ENCODE results near the gene KCND2. TPM values are rescaled to one million over a fixed set of nuclear protein-coding genes. Genes with fewer than 3 reads are reported as not detected.

Gene KCND2
- total RNA-seq, 1 experiment from 2014 or later, result not detected

DNA sequence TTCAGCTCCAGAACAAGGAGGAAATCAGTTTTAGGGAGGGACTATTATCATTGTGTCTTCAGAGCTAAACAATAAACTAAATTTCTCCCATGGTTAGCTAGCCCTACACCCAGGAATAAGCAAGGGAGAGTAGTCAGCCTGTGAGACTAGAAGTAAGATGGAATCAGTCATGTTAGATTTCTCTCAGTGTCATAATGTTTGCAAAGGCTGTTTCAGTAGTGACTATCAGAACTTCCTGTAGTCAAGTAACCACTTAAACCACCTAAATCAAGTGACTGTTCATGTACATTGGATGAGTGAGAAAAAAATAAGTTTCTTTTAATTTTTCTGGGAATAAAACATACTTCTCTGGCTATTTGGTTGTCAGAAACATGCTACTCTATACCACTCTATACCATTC is 121.6 kb downstream of the KCND2 start:
- in situ Hi-C loops (cut with HindIII; ENCODE audit: low pct_unique_long_range_greater_than_20kb, low sequenced_read_pairs), result no loop called here
- Histone ChIP-seq H3K27ac (ENCODE audit: low read length) (no peak overlapping the region), H3K4me3 (ENCODE audit: low read depth in 2 of 2, low read length in 2 of 2) (no peak overlapping the region), H3K4me1 (ENCODE audit: control insufficient read depth, insufficient read depth, low read length) (no peaks in the 10 kb centered on the region), H3K27me3 (ENCODE audit: control insufficient read depth, insufficient read depth, low read length) (no peaks in the 10 kb centered on the region), H3K9me3 (ENCODE audit: control insufficient read depth, insufficient read depth, low read depth, low read length) (no peaks in the 10 kb centered on the region), H3K36me3 (ENCODE audit: control insufficient read depth, insufficient read depth, low read length) (no peaks in the 10 kb centered on the region)
- POLR2A ChIA-PET, result no interaction called here
- intact Hi-C loops (cut with micrococcal nuclease; ENCODE audit: unreplicated experiment), result no loop called here
- BruUV-seq (replicated peaks), result no TSS peak
- CTCF ChIA-PET, result no interaction called here
- DNase-seq (ENCODE audit: low read depth, low spot score), result no peak
- no peak for ATAC-seq
- TF ChIP-seq, protein P1, sequence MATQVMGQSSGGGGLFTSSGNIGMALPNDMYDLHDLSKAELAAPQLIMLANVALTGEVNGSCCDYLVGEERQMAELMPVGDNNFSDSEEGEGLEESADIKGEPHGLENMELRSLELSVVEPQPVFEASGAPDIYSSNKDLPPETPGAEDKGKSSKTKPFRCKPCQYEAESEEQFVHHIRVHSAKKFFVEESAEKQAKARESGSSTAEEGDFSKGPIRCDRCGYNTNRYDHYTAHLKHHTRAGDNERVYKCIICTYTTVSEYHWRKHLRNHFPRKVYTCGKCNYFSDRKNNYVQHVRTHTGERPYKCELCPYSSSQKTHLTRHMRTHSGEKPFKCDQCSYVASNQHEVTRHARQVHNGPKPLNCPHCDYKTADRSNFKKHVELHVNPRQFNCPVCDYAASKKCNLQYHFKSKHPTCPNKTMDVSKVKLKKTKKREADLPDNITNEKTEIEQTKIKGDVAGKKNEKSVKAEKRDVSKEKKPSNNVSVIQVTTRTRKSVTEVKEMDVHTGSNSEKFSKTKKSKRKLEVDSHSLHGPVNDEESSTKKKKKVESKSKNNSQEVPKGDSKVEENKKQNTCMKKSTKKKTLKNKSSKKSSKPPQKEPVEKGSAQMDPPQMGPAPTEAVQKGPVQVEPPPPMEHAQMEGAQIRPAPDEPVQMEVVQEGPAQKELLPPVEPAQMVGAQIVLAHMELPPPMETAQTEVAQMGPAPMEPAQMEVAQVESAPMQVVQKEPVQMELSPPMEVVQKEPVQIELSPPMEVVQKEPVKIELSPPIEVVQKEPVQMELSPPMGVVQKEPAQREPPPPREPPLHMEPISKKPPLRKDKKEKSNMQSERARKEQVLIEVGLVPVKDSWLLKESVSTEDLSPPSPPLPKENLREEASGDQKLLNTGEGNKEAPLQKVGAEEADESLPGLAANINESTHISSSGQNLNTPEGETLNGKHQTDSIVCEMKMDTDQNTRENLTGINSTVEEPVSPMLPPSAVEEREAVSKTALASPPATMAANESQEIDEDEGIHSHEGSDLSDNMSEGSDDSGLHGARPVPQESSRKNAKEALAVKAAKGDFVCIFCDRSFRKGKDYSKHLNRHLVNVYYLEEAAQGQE (IDR thresholded peaks at IDR 0.05; ENCODE audit: insufficient read depth in 1 of 2, low read depth in 2 of 2, low read length in 1 of 2), result no peak
- TF ChIP-seq, protein P2, sequence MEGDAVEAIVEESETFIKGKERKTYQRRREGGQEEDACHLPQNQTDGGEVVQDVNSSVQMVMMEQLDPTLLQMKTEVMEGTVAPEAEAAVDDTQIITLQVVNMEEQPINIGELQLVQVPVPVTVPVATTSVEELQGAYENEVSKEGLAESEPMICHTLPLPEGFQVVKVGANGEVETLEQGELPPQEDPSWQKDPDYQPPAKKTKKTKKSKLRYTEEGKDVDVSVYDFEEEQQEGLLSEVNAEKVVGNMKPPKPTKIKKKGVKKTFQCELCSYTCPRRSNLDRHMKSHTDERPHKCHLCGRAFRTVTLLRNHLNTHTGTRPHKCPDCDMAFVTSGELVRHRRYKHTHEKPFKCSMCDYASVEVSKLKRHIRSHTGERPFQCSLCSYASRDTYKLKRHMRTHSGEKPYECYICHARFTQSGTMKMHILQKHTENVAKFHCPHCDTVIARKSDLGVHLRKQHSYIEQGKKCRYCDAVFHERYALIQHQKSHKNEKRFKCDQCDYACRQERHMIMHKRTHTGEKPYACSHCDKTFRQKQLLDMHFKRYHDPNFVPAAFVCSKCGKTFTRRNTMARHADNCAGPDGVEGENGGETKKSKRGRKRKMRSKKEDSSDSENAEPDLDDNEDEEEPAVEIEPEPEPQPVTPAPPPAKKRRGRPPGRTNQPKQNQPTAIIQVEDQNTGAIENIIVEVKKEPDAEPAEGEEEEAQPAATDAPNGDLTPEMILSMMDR (IDR thresholded peaks at IDR 0.05), result no peak
- no peak for TF ChIP-seq POLR2AphosphoS5 (IDR thresholded peaks at IDR 0.05; ENCODE audit: low read depth, low read length)

DNA sequence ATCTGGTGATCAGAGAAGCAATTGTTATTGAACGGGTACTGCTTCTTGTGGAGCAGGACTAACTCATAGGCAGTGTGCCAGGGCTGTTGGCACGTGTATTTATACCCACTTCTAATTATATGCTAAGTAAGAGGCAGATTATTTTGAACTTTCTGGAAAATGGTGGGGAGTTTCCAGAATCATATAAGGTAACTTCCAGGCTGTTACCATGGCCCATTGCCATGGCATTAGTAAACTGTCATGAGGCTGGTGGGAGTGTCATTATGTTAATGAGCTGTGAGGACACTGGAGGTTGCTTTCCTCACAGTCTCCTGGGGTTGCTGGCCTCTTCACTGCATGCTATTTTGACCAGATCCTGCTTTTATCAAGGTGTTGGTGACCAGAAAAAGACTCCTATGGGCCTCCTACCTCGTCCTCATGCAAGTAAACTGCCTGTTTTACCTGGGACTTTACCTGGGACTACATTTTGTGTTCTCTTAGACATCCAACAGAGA is 122.6 kb downstream of the KCND2 start:
- ATAC-seq (no peak), DNase-seq (ENCODE audit: low read depth, low spot score) (no peak)
- in situ Hi-C loops (cut with HindIII; ENCODE audit: low pct_unique_long_range_greater_than_20kb, low sequenced_read_pairs), result no loop called here
- no TSS peak for BruUV-seq (replicated peaks)
- CTCF ChIA-PET, result no interaction called here
- no peak overlapping the region for H3K27ac ChIP-seq (ENCODE audit: low read length)
- TF ChIP-seq, protein P1 (IDR thresholded peaks at IDR 0.05; ENCODE audit: insufficient read depth in 1 of 2, low read depth in 2 of 2, low read length in 1 of 2), result no peak
- TF ChIP-seq POLR2AphosphoS5 (IDR thresholded peaks at IDR 0.05; ENCODE audit: low read depth, low read length), result no peak
- no peak for TF ChIP-seq SIN3A (IDR thresholded peaks at IDR 0.05; ENCODE audit: borderline replicate concordance, insufficient read depth, low read depth, low read length)
- TF ChIP-seq, protein P2 (IDR thresholded peaks at IDR 0.05), result no peak
- TF ChIP-seq TCF7L2 (IDR thresholded peaks at IDR 0.05; ENCODE audit: low read depth, low read length), result no peak
- no peaks in the 10 kb centered on the region for H3K4me1 ChIP-seq (ENCODE audit: control insufficient read depth, insufficient read depth, low read length)
- no peak overlapping the region for H3K4me3 ChIP-seq (ENCODE audit: low read depth in 2 of 2, low read length in 2 of 2)
- no peaks in the 10 kb centered on the region for H3K27me3 ChIP-seq (ENCODE audit: control insufficient read depth, insufficient read depth, low read length)
- H3K9me3 ChIP-seq (ENCODE audit: control insufficient read depth, insufficient read depth, low read depth, low read length), result no peaks in the 10 kb centered on the region
- no peaks in the 10 kb centered on the region for H3K36me3 ChIP-seq (ENCODE audit: control insufficient read depth, insufficient read depth, low read length)
- intact Hi-C loops (cut with micrococcal nuclease; ENCODE audit: unreplicated experiment), result no loop called here
- POLR2A ChIA-PET, result no interaction called here

All from Panc1 (cell line).